GM18951 (cell line): ENCODE measurements around the gene LRRC74A.
"Not testable (repeated sequence)": the region's sequence is repeated elsewhere in the genome, so short reads cannot be mapped to it uniquely, and the experiment has no call there.

Experiments used
- POLR2A ChIP-seq: IDR thresholded peaks from 4 replicates; pipeline ENCODE4 v1.6.1; 2011; ENCODE audit warnings: mild to moderate bottlenecking; ENCODE audit not compliant: insufficient read length, insufficient read depth; ENCODE audit errors: extremely low read depth
- in situ Hi-C: fragments of 300-500 bp; cut with MboI; formaldehyde crosslinking; loops from one replicate; pipeline ENCODE4 v1.12.0; 2022; ENCODE audit warnings: low sequenced_read_pairs, mixed read lengths, inconsistent platforms; ENCODE audit not compliant: unreplicated experiment

Gene LRRC74A

DNA sequence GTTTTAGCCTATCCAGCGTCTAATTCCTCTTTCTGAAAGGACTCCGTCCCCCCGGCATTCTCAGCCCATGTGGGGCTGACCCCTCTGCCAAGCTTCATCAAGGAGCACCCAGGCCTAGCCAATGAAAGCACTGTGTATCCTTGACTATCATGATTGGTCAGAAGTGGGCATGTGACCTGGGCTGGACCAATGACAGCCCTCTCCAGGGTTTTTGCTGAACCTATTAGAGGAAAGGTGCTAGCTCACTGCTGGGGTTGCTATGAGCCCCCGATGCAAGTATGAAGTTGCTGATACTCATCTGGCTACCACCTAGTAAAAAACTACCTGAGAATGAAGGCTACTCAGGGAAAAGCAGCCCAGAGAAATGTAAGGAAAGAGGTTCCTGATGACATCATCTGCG lies 68.1 kb downstream of the LRRC74A start:
- in situ Hi-C loops = no loop called here
- TF ChIP-seq POLR2A = no peak

DNA sequence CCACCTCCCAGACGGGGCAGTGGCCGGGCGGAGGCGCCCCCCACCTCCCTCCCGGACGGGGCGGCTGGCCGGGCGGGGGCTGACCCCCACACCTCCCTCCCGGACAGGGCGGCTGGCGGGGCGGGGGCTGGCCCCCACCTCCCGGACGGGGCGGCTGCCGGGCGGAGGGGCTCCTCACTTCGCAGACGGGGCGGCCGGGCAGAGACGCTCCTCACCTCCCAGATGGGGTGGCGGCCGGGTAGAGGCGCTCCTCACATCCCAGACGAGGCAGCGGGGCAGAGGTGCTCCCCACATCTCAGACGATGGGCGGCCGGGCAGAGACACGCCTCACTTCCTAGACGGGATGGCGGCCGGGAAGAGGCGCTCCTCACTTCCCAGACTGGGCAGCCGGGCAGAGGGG lies 71.8 kb downstream of the LRRC74A start:
- in situ Hi-C loops = not testable (repeated sequence)

DNA sequence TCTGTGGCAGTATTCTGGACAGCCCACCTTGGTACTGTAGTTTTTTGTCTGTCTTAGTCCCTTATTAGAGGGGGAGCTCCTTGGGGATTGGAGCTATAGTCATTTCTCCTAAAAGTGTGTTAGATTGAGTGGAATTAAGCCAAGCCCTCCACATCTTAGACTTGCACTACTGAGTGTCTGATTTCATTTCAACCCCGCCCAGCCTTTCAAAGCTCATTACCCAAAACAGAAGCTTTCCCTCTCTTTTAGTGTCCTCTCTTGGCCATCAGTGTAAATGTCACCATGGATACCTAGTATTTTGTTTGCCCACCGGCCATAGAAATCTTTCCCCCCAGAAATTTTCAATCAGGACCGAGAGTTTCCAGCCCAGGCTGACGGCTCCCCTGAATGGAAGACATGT lies 74.5 kb downstream of the LRRC74A start:
- in situ Hi-C loops = no loop called here
- no peak for TF ChIP-seq POLR2A

DNA sequence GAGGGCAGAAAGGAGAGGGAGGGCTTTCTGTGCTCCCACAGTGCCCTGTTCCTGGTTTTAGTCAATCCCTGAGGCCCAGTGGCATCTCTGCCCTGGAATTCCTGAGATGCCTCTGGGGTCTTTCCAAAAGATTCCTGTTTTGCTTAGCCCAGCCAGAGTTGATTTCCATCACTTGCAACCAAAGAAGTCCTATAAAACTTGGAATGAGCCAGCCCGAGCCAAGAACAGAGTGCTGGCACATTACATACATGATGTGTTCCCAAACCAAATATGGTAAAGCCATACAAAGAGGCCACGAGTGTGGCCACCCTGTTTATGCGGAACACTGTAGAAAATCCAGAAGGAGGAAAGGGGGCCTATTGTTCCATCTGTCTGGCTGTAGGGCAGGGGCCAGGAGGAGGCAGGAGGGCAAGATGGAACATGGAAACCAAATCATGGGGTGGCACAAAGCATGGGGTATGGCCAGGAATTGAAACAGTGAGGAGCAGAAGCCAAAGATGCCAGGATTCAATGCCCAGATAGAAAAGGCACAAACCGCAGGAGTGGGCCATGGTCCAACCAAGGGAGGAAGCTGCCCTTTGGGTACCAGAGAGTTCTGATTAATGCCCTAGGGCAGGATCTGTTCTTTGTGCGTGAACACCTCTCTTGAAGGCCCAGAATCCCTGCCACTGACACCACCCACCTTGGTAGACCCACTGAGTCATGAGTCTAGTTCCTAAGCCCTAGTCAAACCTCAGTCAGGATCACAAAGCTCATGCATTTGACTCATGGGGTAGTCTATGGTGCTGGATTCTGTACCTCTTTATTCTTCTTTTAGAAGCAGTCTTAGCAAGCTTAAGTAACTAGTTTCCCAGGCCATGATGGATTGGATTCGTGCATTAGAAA lies 75.2 kb downstream of the LRRC74A start:
- in situ Hi-C loops = no loop called here
- no peak for TF ChIP-seq POLR2A

DNA sequence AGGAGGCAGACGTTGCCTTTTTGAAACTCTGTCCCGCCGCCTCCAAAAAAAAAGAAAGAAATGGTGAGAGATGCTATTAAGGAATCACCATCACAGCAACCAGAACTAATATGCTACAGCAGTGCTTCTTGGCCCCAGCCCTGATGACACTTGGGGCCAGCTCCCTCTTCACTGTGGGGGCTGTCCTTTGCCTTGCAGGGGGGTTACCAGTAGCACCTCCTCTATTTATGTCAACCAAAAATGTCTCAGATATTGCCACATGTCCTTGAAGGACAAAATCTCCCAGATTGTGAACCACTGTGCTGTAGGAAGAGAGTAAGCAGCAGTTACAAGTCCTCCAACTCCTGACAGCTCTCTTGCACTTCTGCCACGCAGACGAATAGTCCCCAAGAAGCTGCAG lies 76.4 kb downstream of the LRRC74A start:
- no peak for TF ChIP-seq POLR2A
- in situ Hi-C loops = no loop called here

DNA sequence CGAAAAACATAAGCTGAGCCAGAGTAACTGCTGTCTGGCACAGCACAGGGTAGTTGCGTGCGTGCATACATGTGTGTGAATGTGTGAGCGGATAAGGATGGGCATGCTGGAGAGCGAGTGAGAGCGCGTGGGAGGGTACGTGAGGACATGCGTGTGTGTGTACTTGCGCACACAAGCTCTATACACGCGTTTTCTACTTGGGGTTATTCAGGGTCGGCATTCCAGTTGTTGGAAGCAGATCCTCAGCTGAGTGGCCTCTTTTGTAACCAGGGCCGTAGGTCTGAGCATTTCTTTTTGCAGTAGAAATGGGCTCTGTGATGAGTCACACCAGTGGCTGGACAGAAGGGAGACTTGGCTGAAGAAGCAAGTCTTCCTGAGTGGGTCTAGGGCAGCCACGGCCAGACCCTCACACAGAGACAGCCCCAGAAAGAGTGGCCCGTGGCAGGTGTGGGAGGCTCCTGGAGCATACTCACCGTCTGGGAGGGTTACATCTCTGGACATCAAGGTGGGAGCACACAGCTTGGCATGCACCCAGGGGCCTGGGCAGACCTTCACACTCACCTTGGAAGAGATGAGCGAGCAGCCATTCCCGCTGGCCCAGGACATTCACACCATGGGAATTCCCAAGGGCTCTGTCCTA lies 78.0 kb downstream of the LRRC74A start:
- no peak for TF ChIP-seq POLR2A
- in situ Hi-C loops = no loop called here

DNA sequence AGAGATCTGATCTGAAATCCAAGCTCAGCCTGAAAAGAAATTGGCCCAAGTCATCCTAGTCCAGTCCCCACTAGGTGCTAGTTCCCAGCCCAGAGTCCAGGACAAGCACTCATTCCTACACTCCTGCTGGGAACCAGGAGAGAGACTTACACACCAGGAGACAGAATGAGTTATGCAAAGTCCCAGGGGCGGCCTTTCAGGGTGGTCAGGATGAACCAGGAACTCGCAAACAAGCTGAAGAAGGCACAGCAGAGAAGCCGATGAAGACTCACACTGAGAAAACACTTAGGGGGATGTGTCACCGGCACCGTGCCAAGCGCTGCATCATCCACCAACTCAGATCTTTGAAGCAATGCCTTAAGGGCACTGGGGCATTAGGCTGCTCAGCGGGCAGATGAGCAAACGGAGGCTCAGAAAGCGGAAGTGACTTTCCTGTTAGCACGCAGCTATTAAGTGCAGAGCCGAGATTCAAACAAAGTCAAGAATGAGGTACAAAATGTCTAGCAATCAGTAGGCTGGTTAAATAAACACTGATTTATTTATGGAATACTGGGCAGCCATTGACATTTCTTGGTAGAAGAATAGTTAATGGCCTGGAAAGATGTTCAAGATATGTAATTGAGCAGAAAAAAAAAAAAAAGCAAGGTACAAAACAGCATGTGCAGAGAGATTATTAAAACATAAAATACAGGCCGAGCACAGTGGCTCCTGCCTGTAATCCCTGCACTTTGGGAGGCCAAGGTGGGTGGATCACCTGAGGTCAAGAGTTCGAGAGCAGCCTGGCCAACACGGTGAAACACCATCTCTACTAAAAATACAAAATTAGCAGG lies 78.7 kb downstream of the LRRC74A start:
- no peak for TF ChIP-seq POLR2A
- in situ Hi-C loops = no loop called here

DNA sequence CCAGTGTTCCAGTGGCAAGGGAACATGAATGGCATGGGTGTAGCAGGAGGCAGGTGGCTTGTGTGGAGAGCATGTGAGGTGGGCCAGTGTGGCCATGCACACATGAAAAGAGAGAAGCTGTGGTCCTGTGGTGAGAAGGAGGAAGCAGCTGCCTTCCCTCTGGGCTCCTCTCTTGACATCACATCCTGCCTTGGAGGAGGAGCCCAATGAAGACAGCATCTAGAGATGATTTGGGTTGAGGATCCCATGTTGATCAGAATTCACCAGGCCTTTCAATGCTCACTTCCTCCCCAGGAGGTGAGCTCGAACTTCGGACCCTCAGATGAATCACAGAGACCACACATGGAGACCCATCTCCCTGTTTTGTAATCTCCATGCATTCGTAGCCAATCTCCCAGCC lies 82.6 kb downstream of the LRRC74A start:
- in situ Hi-C loops = no loop called here
- no peak for TF ChIP-seq POLR2A

DNA sequence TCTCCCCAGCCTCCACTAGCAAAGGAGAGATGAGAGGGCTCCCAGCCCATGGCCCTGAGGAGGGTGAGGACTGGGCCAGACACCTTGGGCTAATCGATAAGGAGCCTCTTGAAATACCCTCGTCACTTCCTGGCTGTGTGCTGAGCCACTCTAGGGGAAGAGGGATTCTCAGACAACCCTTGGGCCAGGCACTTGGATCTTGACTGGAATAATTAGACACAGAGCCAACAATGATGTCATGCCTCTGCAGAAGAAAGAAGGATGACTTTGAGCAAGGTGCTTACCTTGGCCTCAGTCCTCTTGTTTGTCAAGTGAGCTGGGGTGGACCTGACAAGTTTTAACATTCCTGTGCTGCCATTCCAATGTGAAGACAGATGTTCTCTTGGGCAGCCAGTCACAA lies 83.1 kb downstream of the LRRC74A start:
- TF ChIP-seq POLR2A = no peak
- in situ Hi-C loops = no loop called here

DNA sequence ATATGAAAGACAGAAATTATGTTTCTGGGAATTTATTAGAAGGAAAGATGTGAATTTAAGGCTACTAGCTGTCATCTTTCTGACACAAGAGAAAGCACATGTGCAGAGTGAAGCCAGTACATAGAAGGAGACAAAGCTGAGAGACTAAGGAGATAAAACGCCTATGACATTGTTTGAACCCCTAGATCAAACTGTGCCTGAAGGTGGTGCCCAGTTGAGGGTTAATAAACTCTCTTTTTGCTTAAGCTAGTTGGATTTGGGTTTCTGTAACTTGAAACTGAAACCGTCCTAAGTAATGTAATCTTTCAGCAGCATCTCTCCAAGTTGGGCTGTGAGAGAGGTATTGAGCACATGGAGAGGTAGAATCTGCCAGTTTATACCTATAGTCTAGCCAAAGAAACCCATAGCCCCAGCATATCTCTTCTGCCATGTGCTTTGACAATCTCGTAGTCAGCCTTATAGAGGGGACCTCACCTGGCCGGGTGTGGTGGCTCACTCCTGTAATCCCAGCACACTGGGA lies 84.2 kb downstream of the LRRC74A start:
- in situ Hi-C loops = loop anchor here (10.0 kb wide), 1 partner anchor 134 kb away; no protein-coding TSS in a partner anchor
- no peak for TF ChIP-seq POLR2A

DNA sequence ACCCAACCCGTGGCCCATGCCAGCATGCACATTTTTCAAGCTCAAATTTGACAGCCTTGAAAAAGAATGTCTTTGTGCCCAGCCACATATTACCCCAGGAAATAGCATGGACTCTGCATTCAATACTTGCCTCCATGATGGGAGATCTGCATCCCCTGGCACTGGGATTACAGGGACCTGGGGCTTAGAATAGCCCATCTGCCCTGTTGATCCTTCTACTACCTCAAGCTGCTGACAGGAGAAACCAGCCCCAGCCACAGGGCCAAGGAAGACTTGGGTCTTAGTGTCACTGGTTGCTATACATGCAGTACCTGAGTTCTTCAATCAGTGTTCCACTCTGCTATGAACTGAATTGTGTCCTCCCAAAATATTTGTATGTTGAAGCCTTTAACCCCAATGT lies 85.3 kb downstream of the LRRC74A start:
- no peak for TF ChIP-seq POLR2A
- in situ Hi-C loops = loop anchor here (10.0 kb wide), 1 partner anchor 133 kb away; no protein-coding TSS in a partner anchor

DNA sequence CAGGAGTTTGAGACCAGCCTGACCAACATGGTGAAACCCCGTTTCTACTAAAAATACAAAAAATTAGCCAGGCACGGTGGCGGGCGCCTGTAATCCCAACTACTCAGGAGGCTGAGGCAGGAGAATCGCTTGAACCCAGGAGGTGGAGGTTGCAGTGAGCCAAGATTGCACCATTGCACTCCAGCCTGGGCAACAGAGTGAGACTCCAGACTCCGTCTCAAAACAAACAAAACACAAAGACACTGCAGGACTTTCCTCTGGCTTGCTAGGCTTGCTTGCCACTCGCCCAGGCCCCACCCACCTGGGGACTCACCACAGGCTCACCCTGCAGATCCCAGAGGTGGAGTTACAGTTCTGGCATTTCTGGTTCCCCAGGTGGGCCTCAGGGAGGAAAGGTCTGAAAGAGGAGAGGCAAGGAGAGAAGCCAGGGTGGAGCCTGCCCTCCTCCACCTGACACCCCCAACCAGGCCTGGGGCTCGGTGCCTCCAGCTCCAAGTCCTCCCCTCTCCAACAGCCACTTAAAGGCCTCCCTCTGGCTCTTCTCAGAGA lies 88.4 kb downstream of the LRRC74A start:
- in situ Hi-C loops = loop anchor here (10.0 kb wide), 1 partner anchor 130 kb away; no protein-coding TSS in a partner anchor
